Esophagus muscularis mucosa (tissue), 4 donors: ENCODE results near the gene DBP. TPM values are rescaled to one million over a fixed set of nuclear protein-coding genes. Genes with fewer than 3 reads are reported as not detected.

Source experiments
- DNase-seq: peaks from one replicate; pipeline ENCODE4 v3.0.0-alpha.2; 2017; ENCODE audit errors: extremely low spot score
- H3K27ac ChIP-seq, 4 donors: fragments of 200-600 bp; sonication (generic); replicated peaks in 1 of 4; 1 replicate in 3 of 4; 2 replicates in 1 of 4; pipeline ENCODE4 v1.5.1; 2016 to 2019; ENCODE audit warnings: mild to moderate bottlenecking in 1 of 4
- H3K27me3 ChIP-seq, 4 donors: fragments of 200-600 bp; sonication (generic); one replicate each; pipeline versions ENCODE4 v1.5.1 to v1.6.0; 2016 to 2019
- H3K36me3 ChIP-seq, 4 donors: fragments of 200-600 bp; sonication (generic); one replicate each; pipeline ENCODE4 v1.5.1; 2016 to 2019
- H3K4me1 ChIP-seq, 4 donors: fragments of 200-600 bp; sonication (generic); one replicate each; pipeline ENCODE4 v1.5.1; 2016 to 2019
- H3K4me3 ChIP-seq, 4 donors: fragments of 200-600 bp; sonication (generic); 1 replicate in 2 of 4; 2 replicates in 2 of 4; pipeline ENCODE4 v1.5.1; 2016 to 2019; ENCODE audit warnings: mild to moderate bottlenecking in 4 of 4, moderate library complexity in 1 of 4
- H3K9me3 ChIP-seq, 4 donors: fragments of 200-600 bp; sonication (generic); 1 replicate in 3 of 4; 2 replicates in 1 of 4; pipeline ENCODE4 v1.5.1; 2016 to 2019
- EP300 ChIP-seq: sonication (generic); formaldehyde crosslinking; IDR thresholded peaks from one replicate; pipeline ENCODE4 v1.6.1; 2017; ENCODE audit warnings: antibody characterized with exemption
- POLR2A ChIP-seq: fragments of 450-650 bp; IDR thresholded peaks from one replicate; pipeline ENCODE4 v1.6.1; 2017; ENCODE audit warnings: antibody characterized with exemption, moderate library complexity, mild to moderate bottlenecking, low read depth
- POLR2AphosphoS5 ChIP-seq, 2 donors: sonication (generic); formaldehyde crosslinking; IDR thresholded peaks; one replicate each; pipeline ENCODE4 v1.6.1; 2017; ENCODE audit warnings: antibody characterized with exemption in 2 of 2
- WGBS: methylation state at CpG from one replicate; pipeline ENCODE4 v1.1.5; 2018; 5-methylcytosine and 5-hydroxymethylcytosine counted together
- intact Hi-C: fragments of 100-400 bp; cut with DNase I; formaldehyde crosslinking; loops from one replicate; pipeline ENCODE4 v1.15.1; 2023
- total RNA-seq, 4 donors: library from RNA; depleted of rRNA; stranded (reverse); fragments of >200 nt; gene quantifications; one replicate each; pipeline versions ENCODE4 v1.1.0 to v1.2.1, GENCODE V29; 2016
- TF ChIP-seq, protein P1 (sequence below), 3 experiments: fragments of 200-600 bp in 2 of 3; fragments of 450-650 bp in 1 of 3; sonication (generic) in 2 of 3; IDR thresholded peaks; one replicate each; pipeline ENCODE4 v1.5.1; 2017 to 2019; ENCODE audit warnings: antibody characterized with exemption in 3 of 3, mild to moderate bottlenecking in 2 of 3, moderate library complexity in 1 of 3

The DBP gene
- total RNA-seq, 4 donors from 2014 or later = 3.0 to 9.3 (median 7.2) TPM

DNA sequence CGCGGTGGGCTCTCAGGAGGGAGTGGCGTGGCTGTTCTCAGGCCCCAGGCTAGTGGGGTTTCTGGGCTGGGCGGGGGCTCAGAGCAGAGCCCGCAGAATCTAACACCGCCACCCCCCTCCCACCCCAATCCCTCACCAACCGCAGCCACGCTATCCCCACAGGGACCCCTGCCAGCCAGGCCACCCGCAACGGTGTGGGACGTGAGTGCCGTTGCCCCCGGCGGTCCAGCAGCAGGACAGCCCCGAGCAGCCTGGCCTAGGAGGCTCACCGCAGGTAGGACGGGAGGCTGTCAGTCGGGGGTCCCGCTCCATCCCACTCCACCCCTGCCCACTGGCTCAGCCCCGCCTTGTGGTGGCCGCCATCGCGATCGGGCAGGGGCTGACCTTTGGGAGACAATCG, 35.8 kb upstream of the DBP start, which contains the start of gene NTN5:
Gene NTN5, minus strand, starts transcription at position 24 of the 400 bp plus-strand sequence. CDS start 2,031 bp downstream, outside the sequence.
- intact Hi-C loops = no loop called here

DNA sequence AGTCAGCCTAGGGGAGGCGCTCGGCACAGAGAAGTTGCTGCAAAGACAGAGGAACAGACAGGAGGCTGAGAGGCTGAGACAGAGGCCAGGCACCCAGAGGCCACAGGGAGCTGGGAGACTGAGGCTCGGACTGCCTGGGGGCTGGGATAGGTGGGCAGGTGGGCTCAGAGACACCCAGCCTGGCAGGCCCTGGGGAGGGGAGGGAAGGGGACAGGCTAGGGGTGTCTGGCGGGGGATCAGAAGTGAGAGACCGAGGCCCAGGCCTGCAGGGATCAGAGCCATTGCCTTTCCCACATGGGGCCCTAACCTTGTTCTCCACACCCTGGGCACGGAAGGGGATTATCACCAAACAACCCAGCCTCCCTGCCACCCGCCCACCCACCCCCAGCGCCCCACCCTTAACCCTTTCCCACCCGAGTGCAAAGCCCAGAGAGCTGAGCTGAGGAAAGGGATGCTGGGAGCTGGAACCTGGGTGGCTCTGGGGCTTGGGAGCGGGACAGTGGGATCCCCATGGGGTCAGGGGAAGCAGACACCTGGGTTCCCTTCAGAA, 34.3 kb upstream of the DBP start:
- peaks cover 7 to 14% (median 9%) of the 10 kb centered on the region in 4 donors for H3K4me1 ChIP-seq
- no peaks in the 10 kb centered on the region for H3K36me3 ChIP-seq
- 85% methylated on average over 7 of the region's 10 CpGs for WGBS
- no peak overlapping the region for H3K27ac ChIP-seq
- no peak overlapping the region for H3K4me3 ChIP-seq
- H3K27me3 ChIP-seq = no peaks in the 10 kb centered on the region
- DNase-seq = no peak
- no peak for TF ChIP-seq POLR2AphosphoS5 (IDR thresholded peaks at IDR 0.05)
- TF ChIP-seq POLR2A = no peak
- TF ChIP-seq, protein P1, sequence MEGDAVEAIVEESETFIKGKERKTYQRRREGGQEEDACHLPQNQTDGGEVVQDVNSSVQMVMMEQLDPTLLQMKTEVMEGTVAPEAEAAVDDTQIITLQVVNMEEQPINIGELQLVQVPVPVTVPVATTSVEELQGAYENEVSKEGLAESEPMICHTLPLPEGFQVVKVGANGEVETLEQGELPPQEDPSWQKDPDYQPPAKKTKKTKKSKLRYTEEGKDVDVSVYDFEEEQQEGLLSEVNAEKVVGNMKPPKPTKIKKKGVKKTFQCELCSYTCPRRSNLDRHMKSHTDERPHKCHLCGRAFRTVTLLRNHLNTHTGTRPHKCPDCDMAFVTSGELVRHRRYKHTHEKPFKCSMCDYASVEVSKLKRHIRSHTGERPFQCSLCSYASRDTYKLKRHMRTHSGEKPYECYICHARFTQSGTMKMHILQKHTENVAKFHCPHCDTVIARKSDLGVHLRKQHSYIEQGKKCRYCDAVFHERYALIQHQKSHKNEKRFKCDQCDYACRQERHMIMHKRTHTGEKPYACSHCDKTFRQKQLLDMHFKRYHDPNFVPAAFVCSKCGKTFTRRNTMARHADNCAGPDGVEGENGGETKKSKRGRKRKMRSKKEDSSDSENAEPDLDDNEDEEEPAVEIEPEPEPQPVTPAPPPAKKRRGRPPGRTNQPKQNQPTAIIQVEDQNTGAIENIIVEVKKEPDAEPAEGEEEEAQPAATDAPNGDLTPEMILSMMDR (IDR thresholded peaks at IDR 0.05) = no peak
- no peak for TF ChIP-seq EP300
- no peaks in the 10 kb centered on the region for H3K9me3 ChIP-seq
- intact Hi-C loops = no loop called here

More for the DNA sequence above, 35.8 kb upstream of the DBP start, which contains the start of gene NTN5:
- Histone ChIP-seq H3K27ac (no peak within 1 kb of the TSS), H3K4me3 (no peak within 1 kb of the TSS), H3K36me3 (no peaks in the 10 kb centered on the region), H3K4me1 (peaks cover 7 to 14% (median 9%) of the 10 kb centered on the region in 4 donors), H3K27me3 (no peaks in the 10 kb centered on the region), H3K9me3 (no peaks in the 10 kb centered on the region)
- no peak for DNase-seq
- TF ChIP-seq POLR2AphosphoS5 (IDR thresholded peaks at IDR 0.05) (no peak), EP300 (no peak), POLR2A (no peak)
- TF ChIP-seq, protein P1 (IDR thresholded peaks at IDR 0.05) = no peak
- 78% methylated on average over 20 of the region's 25 CpGs for WGBS

DNA sequence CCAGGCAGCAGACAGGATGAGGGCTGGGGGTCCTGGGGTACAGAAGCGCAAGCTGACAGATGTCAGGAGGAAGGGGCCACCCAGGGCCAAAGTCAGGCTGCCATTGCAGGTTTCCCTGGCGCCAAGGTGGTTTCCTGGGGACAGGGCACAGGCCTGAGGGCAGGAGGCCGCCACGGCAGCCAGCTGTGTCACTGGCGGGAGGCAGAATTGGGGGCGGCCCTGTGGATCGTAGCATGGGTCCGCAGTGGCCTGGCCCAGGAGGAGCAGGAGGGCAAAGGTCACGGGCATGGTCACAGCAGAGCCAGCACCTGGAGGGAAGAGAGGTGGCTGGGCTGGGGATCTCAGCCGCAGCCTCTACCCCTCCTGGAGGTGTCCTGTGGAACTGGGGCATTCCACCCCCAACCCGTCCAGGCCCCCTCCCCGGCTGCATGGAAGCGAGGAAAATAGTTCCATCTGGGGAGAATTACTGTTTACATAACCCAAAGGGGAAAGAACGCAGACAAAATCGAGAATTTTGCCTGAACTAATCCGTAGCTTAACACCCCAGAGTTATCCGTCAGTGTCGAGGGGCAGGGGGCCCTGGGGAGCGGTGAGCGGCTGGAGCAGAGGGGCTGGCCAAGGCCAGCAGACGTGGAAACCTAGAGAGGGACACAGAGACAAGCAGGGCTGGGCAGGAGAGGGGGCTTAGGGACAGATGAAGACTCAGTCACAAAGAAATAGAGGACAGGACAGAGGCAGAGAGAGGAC, 33.7 kb upstream of the DBP start:
- DNase-seq = no peak
- WGBS = 86% methylated on average over 18 of the region's 21 CpGs
- Histone ChIP-seq H3K4me1 (peaks cover 7 to 13% (median 9%) of the 10 kb centered on the region in 4 donors), H3K27ac (no peak overlapping the region), H3K36me3 (no peaks in the 10 kb centered on the region), H3K27me3 (no peaks in the 10 kb centered on the region), H3K9me3 (no peaks in the 10 kb centered on the region), H3K4me3 (no peak overlapping the region)
- intact Hi-C loops = no loop called here
- no peak for TF ChIP-seq EP300
- no peak for TF ChIP-seq POLR2AphosphoS5 (IDR thresholded peaks at IDR 0.05)
- TF ChIP-seq, protein P1 (IDR thresholded peaks at IDR 0.05) = no peak
- no peak for TF ChIP-seq POLR2A

DNA sequence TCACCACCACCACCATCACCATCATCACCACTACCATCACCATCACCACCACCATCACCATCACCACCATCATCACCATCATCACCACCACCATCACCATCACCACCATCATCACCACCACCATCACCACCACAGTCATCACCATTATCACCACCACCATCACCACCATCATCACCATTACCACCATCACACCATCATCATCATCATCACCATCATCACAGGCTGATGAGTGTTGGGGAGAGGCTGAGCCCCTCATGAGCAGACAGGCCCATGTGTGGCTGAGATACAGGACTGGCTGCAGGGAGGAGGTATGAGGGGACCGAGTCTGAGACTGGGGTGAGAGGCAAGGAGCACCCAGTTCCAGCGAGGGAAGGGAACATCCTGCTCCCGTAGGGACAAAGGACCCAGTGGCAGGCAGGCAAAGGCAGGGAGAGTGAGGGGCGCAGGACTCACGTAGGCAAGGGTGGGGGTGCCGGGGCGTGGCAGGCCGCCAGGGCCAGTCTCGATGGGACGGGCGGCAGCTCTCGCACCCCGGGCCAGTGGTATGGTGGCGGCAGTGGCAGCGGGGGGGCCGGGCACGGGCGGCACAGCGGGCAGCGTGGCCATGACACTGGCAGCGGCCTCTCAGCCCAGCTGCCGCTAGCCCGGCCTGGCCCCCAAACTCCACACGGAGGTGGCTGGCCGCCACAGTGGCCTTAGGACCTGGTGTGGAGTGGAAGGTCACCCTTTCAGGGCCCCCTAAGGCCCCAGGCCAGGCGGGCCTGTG, 32.9 kb upstream of the DBP start:
- Histone ChIP-seq H3K9me3 (no peaks in the 10 kb centered on the region), H3K36me3 (no peaks in the 10 kb centered on the region), H3K4me3 (no peak overlapping the region), H3K27me3 (no peaks in the 10 kb centered on the region), H3K4me1 (peaks cover under 1 to 5% (median 2%) of the 10 kb centered on the region in 4 donors), H3K27ac (no peak overlapping the region)
- WGBS = 96% methylated on average over 25 of the region's 26 CpGs
- DNase-seq = no peak
- intact Hi-C loops = no loop called here
- TF ChIP-seq EP300 = no peak
- no peak for TF ChIP-seq POLR2A
- TF ChIP-seq POLR2AphosphoS5 (IDR thresholded peaks at IDR 0.05) = no peak
- TF ChIP-seq, protein P1 (IDR thresholded peaks at IDR 0.05) = no peak
